CD4-positive, alpha-beta T cell treated with Interleukin-15 for 1 hour (primary cell): ENCODE results near the gene NRL.

Experiments
- DNase-seq: peaks from one replicate; pipeline ENCODE4 v3.0.0-alpha.2; 2020

NRL gene

GRCh38 chr14:24064856-24065255, 49.9 kb downstream of the NRL start:
- no peak for DNase-seq

- no peak for DNase-seq
These were observed 50.5 kb downstream of the NRL start for GRCh38 chr14:24064091-24064795.

DNA sequence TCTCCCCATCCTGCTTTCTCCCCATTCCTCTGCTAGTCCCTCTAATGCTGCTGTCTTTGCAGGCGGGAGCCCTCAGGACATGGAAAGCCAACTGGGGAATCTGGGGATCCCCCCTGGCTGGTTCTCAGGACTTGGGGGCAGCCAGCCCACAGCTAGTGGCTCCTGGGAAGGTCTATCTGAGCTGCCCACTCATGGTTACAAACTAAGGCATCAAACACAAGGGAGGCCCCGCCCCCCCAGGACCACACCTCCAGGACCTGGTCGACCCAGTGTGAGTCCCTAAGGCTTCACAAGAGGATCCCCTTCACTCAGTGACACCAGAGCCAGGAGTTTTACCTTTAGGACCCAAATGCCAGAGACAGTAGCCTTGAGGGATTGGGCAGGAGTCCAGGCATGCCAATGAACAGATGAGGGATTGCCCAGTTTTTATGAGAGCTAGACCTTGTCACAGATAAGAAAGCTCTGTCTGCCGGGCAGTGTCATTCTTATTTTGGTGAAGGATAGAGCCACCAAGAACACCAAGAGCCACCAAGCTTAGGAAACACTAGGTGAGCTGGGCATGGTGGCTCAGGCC, 51.4 kb downstream of the NRL start:
- DNase-seq, result no peak

DNA sequence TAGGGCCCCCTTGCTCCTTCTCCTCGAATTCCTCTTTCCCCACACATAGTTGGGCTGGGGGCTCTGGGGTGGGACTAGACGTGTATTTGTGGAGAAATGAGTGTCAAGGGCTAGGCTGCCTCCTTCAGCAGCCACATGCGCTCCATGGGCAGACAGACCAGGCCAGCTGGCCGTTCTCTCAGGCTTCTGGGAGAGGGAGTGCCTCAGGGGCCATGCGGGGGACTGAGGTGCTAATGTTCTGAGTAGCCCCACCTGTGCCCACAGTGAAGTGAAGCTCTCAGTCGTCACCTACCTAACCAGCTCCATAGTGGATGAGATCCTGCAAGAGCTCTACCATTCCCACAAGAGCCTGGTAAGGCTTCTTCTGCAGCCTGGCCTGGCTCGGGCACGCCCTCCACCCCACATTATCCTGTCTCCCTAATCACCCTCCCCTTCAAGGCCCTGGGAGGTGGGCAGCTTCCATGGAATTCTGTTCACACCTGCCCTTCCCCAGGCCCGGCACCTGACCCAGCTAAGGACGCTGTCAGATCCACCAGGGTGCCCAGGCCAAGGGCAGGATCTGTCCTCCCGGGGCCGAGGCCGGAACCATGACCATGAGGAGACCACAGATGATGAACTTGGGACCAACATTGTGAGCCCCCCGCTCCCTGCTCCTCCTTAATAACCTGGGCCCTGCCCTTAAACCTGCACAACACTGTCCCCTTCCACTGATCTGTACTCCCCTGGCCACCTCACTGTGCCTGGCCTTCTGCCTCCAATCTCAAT, 52.4 kb downstream of the NRL start:
- DNase-seq, result no peak

- DNase-seq, result no peak
These were observed 53.5 kb downstream of the NRL start for GRCh38 chr14:24060984-24061913.

- no peak for DNase-seq
These were observed 54.3 kb downstream of the NRL start for GRCh38 chr14:24060443-24060842.

- no peak for DNase-seq
These were observed 54.8 kb downstream of the NRL start for GRCh38 chr14:24059841-24060388.

- DNase-seq, result no peak
These were observed 55.7 kb downstream of the NRL start for GRCh38 chr14:24058951-24059475.

- peak; percentile 48 for DNase-seq
These were observed 56.3 kb downstream of the NRL start for GRCh38 chr14:24058260-24058950.

GRCh38 chr14:24057867-24058259, 56.9 kb downstream of the NRL start:
- no peak for DNase-seq

DNA sequence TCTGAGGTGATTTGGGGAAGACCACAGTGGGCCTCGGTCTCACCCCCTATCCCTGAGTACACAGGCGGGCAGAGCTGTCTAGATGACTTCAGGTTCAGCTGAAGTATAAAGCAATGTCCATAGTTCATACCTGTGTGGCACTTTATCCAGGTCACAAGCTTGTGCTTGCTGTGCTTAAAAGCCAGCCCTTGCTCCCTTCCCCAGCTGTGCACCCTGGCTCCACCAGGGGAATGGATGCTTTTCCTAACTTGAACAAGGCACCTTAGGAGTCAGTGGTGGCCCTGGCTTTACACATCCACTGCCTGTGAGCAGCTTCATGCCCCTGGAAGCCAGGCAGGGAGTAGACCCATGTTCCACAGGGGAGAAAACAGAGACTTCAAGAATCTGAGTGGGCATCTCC, 57.5 kb downstream of the NRL start:
- DNase-seq, result no peak

- no peak for DNase-seq
These were observed 58.0 kb downstream of the NRL start for GRCh38 chr14:24056800-24057184.

- no peak for DNase-seq
These were observed 58.6 kb downstream of the NRL start for GRCh38 chr14:24055971-24056799.

GRCh38 chr14:24054646-24055045, 60.1 kb downstream of the NRL start:
- no peak for DNase-seq

DNA sequence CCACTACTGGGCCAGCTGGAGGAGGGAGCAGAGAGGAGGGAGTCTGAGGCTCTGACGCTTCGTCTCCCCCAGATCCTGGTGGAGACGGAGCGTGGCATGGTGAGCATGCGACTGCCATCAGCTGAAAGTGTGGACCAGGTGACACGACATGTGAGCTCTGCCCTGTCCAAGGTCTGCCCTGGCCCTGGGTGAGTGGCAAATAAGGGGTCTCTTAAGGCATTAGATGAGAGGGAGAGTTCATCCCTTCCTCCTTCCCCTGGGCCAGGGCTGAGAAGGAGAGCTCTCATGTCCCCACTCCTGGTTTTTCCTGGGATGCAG, 60.5 kb downstream of the NRL start:
- DNase-seq, result no peak

GRCh38 chr14:24053548-24054323, 61.0 kb downstream of the NRL start:
- DNase-seq, result no peak

DNA sequence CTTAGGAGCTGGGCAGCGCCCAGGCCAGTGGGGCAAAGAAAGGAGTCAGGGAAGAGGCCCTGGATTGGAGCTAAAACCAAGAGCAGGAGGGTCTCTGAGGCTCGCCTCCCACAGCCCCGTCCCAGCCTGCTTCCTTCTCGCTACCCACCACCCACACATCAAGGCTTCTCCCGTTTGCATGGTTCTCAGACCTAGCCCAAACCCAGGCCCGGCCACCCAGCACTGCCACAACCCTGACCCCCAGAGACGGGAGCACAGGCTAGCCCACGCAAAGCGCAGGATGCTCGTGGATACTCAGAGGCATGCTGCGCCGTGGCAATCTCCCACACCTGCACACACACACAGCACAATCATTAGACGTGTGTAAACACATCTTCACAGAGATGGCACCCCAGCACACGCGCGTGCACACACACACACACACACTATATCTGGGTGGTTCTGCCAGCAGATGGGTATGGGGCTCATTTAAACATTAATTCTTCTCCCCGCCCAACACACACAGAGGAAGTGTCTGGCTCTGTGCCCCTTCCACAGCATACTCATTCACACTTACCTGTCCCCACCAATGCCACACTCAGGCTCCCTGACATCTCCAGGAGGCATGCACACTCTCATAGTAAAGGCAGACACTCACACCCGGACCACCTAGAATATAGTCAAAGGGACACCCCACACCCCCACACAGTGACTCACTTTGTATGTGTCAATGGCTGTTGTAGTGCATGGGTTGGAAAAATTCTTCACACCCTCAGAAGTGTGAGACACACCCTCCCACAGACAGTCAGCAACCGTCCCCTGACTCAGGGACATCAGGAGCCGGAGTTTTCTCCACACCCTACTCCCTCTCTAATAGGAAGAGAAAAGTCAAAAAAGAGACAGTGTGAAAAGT, 61.8 kb downstream of the NRL start:
- DNase-seq, result no peak

GRCh38 chr14:24051789-24052655, 62.7 kb downstream of the NRL start, which contains the start of gene CARMIL3:
TSS of gene CARMIL3 (plus strand) at chr14:24052009. CDS start at chr14:24052154, 145 bp downstream.
- peak; percentile 51 for DNase-seq
